ENCODE results near the gene IL17B.

DNA sequence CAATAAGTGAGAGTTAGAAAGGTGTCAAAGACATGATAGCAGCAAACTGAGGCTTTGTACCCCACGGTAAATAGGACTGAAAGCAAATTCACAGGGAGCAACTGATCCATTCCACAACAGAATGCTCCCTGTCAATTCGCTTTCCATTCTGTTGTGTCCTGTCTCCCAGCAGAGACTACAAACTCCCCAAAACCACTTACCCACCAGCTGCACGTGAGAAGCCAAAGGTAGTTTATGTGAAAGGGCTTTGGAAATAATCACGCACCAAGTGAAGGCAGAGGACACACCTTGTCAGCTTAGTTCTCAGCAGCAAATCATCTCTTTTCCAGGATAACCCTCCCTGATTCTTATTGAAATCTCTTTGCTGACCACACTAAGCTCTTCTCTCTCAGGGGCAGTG lies 46.6 kb upstream of the IL17B start:
- no peak for TF ChIP-seq POLR2A (IDR thresholded peaks at IDR 0.05)
- TF ChIP-seq, protein P1, sequence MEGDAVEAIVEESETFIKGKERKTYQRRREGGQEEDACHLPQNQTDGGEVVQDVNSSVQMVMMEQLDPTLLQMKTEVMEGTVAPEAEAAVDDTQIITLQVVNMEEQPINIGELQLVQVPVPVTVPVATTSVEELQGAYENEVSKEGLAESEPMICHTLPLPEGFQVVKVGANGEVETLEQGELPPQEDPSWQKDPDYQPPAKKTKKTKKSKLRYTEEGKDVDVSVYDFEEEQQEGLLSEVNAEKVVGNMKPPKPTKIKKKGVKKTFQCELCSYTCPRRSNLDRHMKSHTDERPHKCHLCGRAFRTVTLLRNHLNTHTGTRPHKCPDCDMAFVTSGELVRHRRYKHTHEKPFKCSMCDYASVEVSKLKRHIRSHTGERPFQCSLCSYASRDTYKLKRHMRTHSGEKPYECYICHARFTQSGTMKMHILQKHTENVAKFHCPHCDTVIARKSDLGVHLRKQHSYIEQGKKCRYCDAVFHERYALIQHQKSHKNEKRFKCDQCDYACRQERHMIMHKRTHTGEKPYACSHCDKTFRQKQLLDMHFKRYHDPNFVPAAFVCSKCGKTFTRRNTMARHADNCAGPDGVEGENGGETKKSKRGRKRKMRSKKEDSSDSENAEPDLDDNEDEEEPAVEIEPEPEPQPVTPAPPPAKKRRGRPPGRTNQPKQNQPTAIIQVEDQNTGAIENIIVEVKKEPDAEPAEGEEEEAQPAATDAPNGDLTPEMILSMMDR (IDR thresholded peaks at IDR 0.05): no peak
